HepG2 (cell line): ENCODE results near the gene NARS2. TPM values are rescaled to one million over a fixed set of nuclear protein-coding genes. Genes with fewer than 3 reads are reported as not detected.
A peak's percentile ranks its signal among the peaks of the same experiment; 100 is the strongest.

ENCODE experiments used
- ATAC-seq: fragments of 200-7000 bp; cut with Tn5 transposase; 3 replicates; pipeline ENCODE4 v1.9.1; 2020; ENCODE audit warnings: mild to moderate bottlenecking, moderate library complexity
- BruUV-seq: library from RNA; stranded (reverse); fragments of 400-500 nt; replicated peaks from 2 replicates; lab custom pipeline; 2021; lab: Mats Ljungman, UMichigan
- CTCF ChIA-PET: fragments of 300-600 bp; formaldehyde crosslinking; extraction: SDS; loops from one replicate; lab custom pipeline; 2021; ENCODE audit warnings: low total read pairs, inconsistent platforms, low intra/inter-chr PET ratio; lab: Yijun Ruan, JAX
- POLR2A ChIA-PET: fragments of 350-600 bp; sonication (Branson Sonifier 250); formaldehyde crosslinking; loops from one replicate; lab custom pipeline; 2020; ENCODE audit warnings: antibody characterized with exemption, inconsistent platforms; lab: Yijun Ruan, JAX
- DNase-seq: peaks from one replicate; pipeline ENCODE4 v3.0.0-alpha.2; 2015; ENCODE audit warnings: low spot score
- FAIRE-seq: peaks from 3 replicates; lab custom pipeline; 2011; peaks lifted over from hg19 to GRCh38; lab: Jason Lieb, UNC
- H2AFZ ChIP-seq: one replicate; pipeline ENCODE4 v1.6.1; 2011; ENCODE audit warnings: low read length, inconsistent platforms
- H3K27ac ChIP-seq: fragments of 300-600 bp; 3 replicates; pipeline ENCODE4 v1.8.0; 2011; ENCODE audit warnings: mixed run types, mild to moderate bottlenecking, mixed read lengths, low read length, inconsistent platforms; ENCODE audit not compliant: insufficient read depth; ENCODE audit errors: extremely low read length
- H3K27me3 ChIP-seq, 2 experiments: fragments of 200-600 bp in 1 of 2; 2 replicates in 1 of 2; 3 replicates in 1 of 2; pipeline versions ENCODE4 v1.6.0 to v1.8.0; 2011; ENCODE audit warnings: low read length in 2 of 2, mild to moderate bottlenecking in 2 of 2, moderate library complexity in 2 of 2, inconsistent platforms in 1 of 2; ENCODE audit not compliant: insufficient read depth in 2 of 2, control insufficient read depth in 1 of 2
- H3K36me3 ChIP-seq, 2 experiments: fragments of 200-600 bp in 1 of 2; replicated peaks in 1 of 2; 2 replicates in 1 of 2; 3 replicates in 1 of 2; pipeline versions ENCODE4 v1.5.1 to v1.8.0; 2011; ENCODE audit warnings: low read length in 2 of 2, inconsistent platforms in 1 of 2; ENCODE audit not compliant: insufficient read depth in 2 of 2, control insufficient read depth in 1 of 2
- H3K4me1 ChIP-seq: 2 replicates; pipeline ENCODE4 v1.5.1; 2012; ENCODE audit warnings: low read length, inconsistent platforms; ENCODE audit not compliant: insufficient read depth
- H3K4me2 ChIP-seq: 2 replicates; pipeline ENCODE4 v1.6.0; 2011; ENCODE audit warnings: low read depth, low read length, inconsistent platforms
- H3K4me3 ChIP-seq, 3 experiments: fragments of 200-600 bp in 1 of 3; sonication (generic), shearing (Covaris generic) in 1 of 3; replicated peaks in 1 of 3; 2 replicates each; pipeline ENCODE4 v1.5.1; 2011 to 2016; ENCODE audit warnings: low read length in 3 of 3, inconsistent platforms in 2 of 3, low read depth in 2 of 3, mild to moderate bottlenecking in 2 of 3, control low read depth in 1 of 3, mixed read lengths in 1 of 3; ENCODE audit not compliant: insufficient read depth in 1 of 3
- H3K79me2 ChIP-seq: one replicate; pipeline ENCODE4 v1.6.1; 2011; ENCODE audit warnings: low read length, inconsistent platforms; ENCODE audit not compliant: insufficient read depth
- H3K9ac ChIP-seq: 2 replicates; pipeline ENCODE4 v1.6.0; 2011; ENCODE audit warnings: mild to moderate bottlenecking, low read depth, low read length, inconsistent platforms; ENCODE audit not compliant: insufficient read depth
- H3K9me3 ChIP-seq: 2 replicates; pipeline ENCODE4 v1.5.1; 2012; ENCODE audit warnings: mild to moderate bottlenecking, low read length
- H4K20me1 ChIP-seq: 2 replicates; pipeline ENCODE4 v1.6.0; 2011; ENCODE audit warnings: inconsistent platforms, mild to moderate bottlenecking, low read length, moderate library complexity; ENCODE audit not compliant: insufficient read depth
- BCL6 ChIP-seq: IDR thresholded peaks from 2 replicates; pipeline ENCODE4 v1.6.1; 2016; ENCODE audit warnings: missing genetic modification reagents, missing compliant biosample characterization
- SOX13 ChIP-seq, 3 experiments: fragments of 450-650 bp in 1 of 3; sonication (generic) in 1 of 3; formaldehyde crosslinking in 1 of 3; IDR thresholded peaks in 2 of 3; conservative IDR thresholded peaks in 1 of 3; 2 replicates each; pipeline versions ENCODE4 v1.5.0 to v1.6.1; 2016 to 2020; ENCODE audit warnings: antibody characterized with exemption in 1 of 3, mild to moderate bottlenecking in 1 of 3, missing compliant biosample characterization in 1 of 3, missing genetic modification reagents in 1 of 3, moderate library complexity in 1 of 3
- THRA ChIP-seq: sonication (generic); formaldehyde crosslinking; IDR thresholded peaks from 2 replicates; pipeline ENCODE4 v1.4.0; 2020; ENCODE audit warnings: missing genetic modification reagents, borderline replicate concordance
- ZNF234 ChIP-seq: sonication (generic); formaldehyde crosslinking; conservative IDR thresholded peaks from 2 replicates; pipeline ENCODE4 v1.5.1; 2020; ENCODE audit warnings: mild to moderate bottlenecking, missing genetic modification reagents
- WGBS: methylation state at CpG from one replicate; pipeline ENCODE4 v1.1.6; 2017; ENCODE audit warnings: low lambda C conversion rate; 5-methylcytosine and 5-hydroxymethylcytosine counted together
- in situ Hi-C: cut with HindIII; loops from 2 replicates; pipeline ENCODE4 v1.10.0; 2017; ENCODE audit warnings: low pct_unique_long_range_greater_than_20kb; ENCODE audit not compliant: extremely low pct_ligation_motif_present
- intact Hi-C: fragments of 100-400 bp; cut with micrococcal nuclease; formaldehyde crosslinking; loops from one replicate; pipeline ENCODE4 v1.10.0; 2022; ENCODE audit not compliant: unreplicated experiment
- polyA plus RNA-seq, 8 experiments: library from polyadenylated mRNA; depleted of rRNA in 3 of 8; stranded (reverse) in 7 of 8; unstranded in 1 of 8; fragments of >200 nt; fragmentation: Illumina TruSeq in 4 of 8; extraction: Trizol in 4 of 8; gene quantifications; 2 replicates each; pipeline versions ENCODE4 v1.2.1 to v1.2.3, GENCODE V29; 2011 to 2016; ENCODE audit warnings: low read depth in 4 of 8, missing spikeins in 1 of 8, mixed read lengths in 1 of 8; ENCODE audit not compliant: insufficient read depth in 1 of 8
- total RNA-seq, 5 experiments: library from RNA; depleted of rRNA; stranded (reverse); fragments of >200 nt; fragmentation: Illumina TruSeq; extraction: Trizol; gene quantifications; 2 replicates each; pipeline ENCODE4 v1.2.3, GENCODE V29; 2016; ENCODE audit warnings: low read depth in 1 of 5

NARS2 gene
- total and polyA plus RNA-seq, 2 of the 13 experiments (the other 11 are each of a cell fraction or from before 2014, with no cell fraction given): 45.9 to 65.0 TPM

- 80% methylated on average over 3 of the region's 3 CpGs for WGBS
- TF ChIP-seq SOX13 (IDR thresholded peaks at IDR 0.05) (no peak), SOX13 (CRISPR knock-in tag; conservative IDR thresholded peaks at IDR 0.05 in 1 of 2, IDR thresholded peaks at IDR 0.05 in 1 of 2) (peak in 1 of 2 experiments; percentile 32; a peak in 1 of 4 replicates), BCL6 (CRISPR knock-in tag) (peak; percentile 87), THRA (CRISPR knock-in tag) (peak; percentile 56; the same call in 1 of the 2 replicates), ZNF234 (no peak)
- TF ChIP-seq, all 625 proteins: peak for 3
- Histone ChIP-seq H3K4me3 (no peak overlapping the region), H3K27ac (no peak overlapping the region), H3K79me2 (peaks cover 32% of the 10 kb centered on the region), H3K9me3 (no peaks in the 10 kb centered on the region), H3K9ac (no peak overlapping the region), H3K27me3 (no peaks in the 10 kb centered on the region), H3K36me3 (peaks cover 4 to 42% of the 10 kb centered on the region in 2 experiments), H3K4me1 (peaks cover 30% of the 10 kb centered on the region), H4K20me1 (peaks cover 17% of the 10 kb centered on the region), H2AFZ (no peak overlapping the region), H3K4me2 (no peak overlapping the region)
- intact Hi-C loops: no loop called here
- POLR2A ChIA-PET: no interaction called here
- DNase-seq: peak; percentile 12
- in situ Hi-C loops: no loop called here
- CTCF ChIA-PET: no interaction called here
- BruUV-seq: no TSS peak
- no peak for FAIRE-seq
- ATAC-seq: no peak
Measured at GRCh38 chr11:78549624-78550409, 24.8 kb downstream of the NARS2 start.
